Activated T-cell treated with anti-CD3 and anti-CD28 coated beads, Interleukin-2, amount 50 U/mL, for 4 hours (primary cell): ENCODE measurements around the gene TK1. TPM values are rescaled to one million over a fixed set of nuclear protein-coding genes. Genes with fewer than 3 reads are reported as not detected.

Source experiments
- ATAC-seq, 2 donors: fragments of 200-7000 bp; cut with Tn5 transposase; one replicate each; pipeline ENCODE4 v1.10.0; 2021
- DNase-seq: peaks from one replicate; pipeline ENCODE4 v3.0.0-alpha.2; 2020
- H3K27me3 Mint-ChIP-seq: one replicate; pipeline ENCODE4 v1.8.0; 2021; ENCODE audit warnings: low read depth, mixed read lengths
- H3K36me3 Mint-ChIP-seq: one replicate; pipeline ENCODE4 v1.8.0; 2022; ENCODE audit warnings: mixed read lengths; ENCODE audit not compliant: insufficient read depth
- H3K4me1 Mint-ChIP-seq: one replicate; pipeline ENCODE4 v1.8.0; 2021; ENCODE audit warnings: low read depth, mixed read lengths
- H3K4me3 Mint-ChIP-seq: one replicate; pipeline ENCODE4 v1.8.0; 2021; ENCODE audit warnings: mild to moderate bottlenecking, moderate library complexity, mixed read lengths
- H3K9me3 Mint-ChIP-seq: one replicate; pipeline ENCODE4 v1.8.0; 2021; ENCODE audit warnings: mixed read lengths
- total RNA-seq, 3 donors: library from RNA; stranded (reverse); gene quantifications; one replicate each; pipeline ENCODE4 v1.2.1, GENCODE V29; 2021

The TK1 gene
- total RNA-seq, 3 donors from 2014 or later, result 23.0 to 30.3 (median 26.8) TPM

GRCh38 chr17:78131172-78132083 is 55.4 kb downstream of the TK1 start:
- peaks cover 75% of the 10 kb centered on the region for H3K4me1 Mint-ChIP-seq
- no peaks in the 10 kb centered on the region for H3K27me3 Mint-ChIP-seq
- ATAC-seq (peak; percentile 19 to 27), DNase-seq (peak; percentile 60)
- H3K4me3 Mint-ChIP-seq, result peak overlapping the region; percentile 90
- H3K9me3 Mint-ChIP-seq, result no peaks in the 10 kb centered on the region
- peaks cover 16% of the 10 kb centered on the region for H3K36me3 Mint-ChIP-seq

- H3K27me3 Mint-ChIP-seq, result no peaks in the 10 kb centered on the region
- H3K9me3 Mint-ChIP-seq, result no peaks in the 10 kb centered on the region
- DNase-seq, result peak; percentile 44
- peak; percentile 21 to 22 for ATAC-seq
- H3K4me3 Mint-ChIP-seq, result peak within 1 kb of the TSS; percentile 90
- H3K36me3 Mint-ChIP-seq, result peaks cover 14% of the 10 kb centered on the region
- peaks cover 73% of the 10 kb centered on the region for H3K4me1 Mint-ChIP-seq
Observed at GRCh38 chr17:78130437-78131101, 56.3 kb downstream of the TK1 start, which contains the start of gene TMC8. Gene TMC8, plus strand, starts transcription at chr17:78130771. Its CDS starts 818 bp downstream, at chr17:78131589.

- ATAC-seq (no peak), DNase-seq (no peak)
- Mint-ChIP-seq H3K27me3 (no peaks in the 10 kb centered on the region), H3K4me1 (peaks cover 73% of the 10 kb centered on the region), H3K4me3 (peak overlapping the region; percentile 90), H3K9me3 (no peaks in the 10 kb centered on the region), H3K36me3 (peaks cover 10% of the 10 kb centered on the region)
Observed at GRCh38 chr17:78130090-78130436, 56.8 kb downstream of the TK1 start.

GRCh38 chr17:78129351-78130089 is 57.3 kb downstream of the TK1 start:
- ATAC-seq, result no peak
- no peak for DNase-seq
- Mint-ChIP-seq H3K4me1 (peaks cover 73% of the 10 kb centered on the region), H3K27me3 (no peaks in the 10 kb centered on the region), H3K4me3 (peak overlapping the region; percentile 90), H3K36me3 (peaks cover 10% of the 10 kb centered on the region), H3K9me3 (no peaks in the 10 kb centered on the region)

GRCh38 chr17:78128551-78129350 is 58.1 kb downstream of the TK1 start, which contains the start of gene TMC6:
Gene TMC6, minus strand, starts transcription at chr17:78128755. Its CDS starts 1,923 bp downstream, at chr17:78126832.
- peak; percentile 11 to 19 for ATAC-seq
- H3K36me3 Mint-ChIP-seq, result peaks cover 4% of the 10 kb centered on the region
- H3K9me3 Mint-ChIP-seq, result no peaks in the 10 kb centered on the region
- H3K4me3 Mint-ChIP-seq, result peak within 1 kb of the TSS; percentile 90
- peaks cover 73% of the 10 kb centered on the region for H3K4me1 Mint-ChIP-seq
- H3K27me3 Mint-ChIP-seq, result no peaks in the 10 kb centered on the region
- peak; percentile 58 for DNase-seq

GRCh38 chr17:78127888-78128550 is 58.8 kb downstream of the TK1 start:
- H3K27me3 Mint-ChIP-seq, result no peaks in the 10 kb centered on the region
- H3K4me1 Mint-ChIP-seq, result peaks cover 73% of the 10 kb centered on the region
- peak overlapping the region; percentile 87 for H3K4me3 Mint-ChIP-seq
- DNase-seq (no peak), ATAC-seq (no peak)
- peaks cover 6% of the 10 kb centered on the region for H3K36me3 Mint-ChIP-seq
- no peaks in the 10 kb centered on the region for H3K9me3 Mint-ChIP-seq

- no peaks in the 10 kb centered on the region for H3K9me3 Mint-ChIP-seq
- ATAC-seq (peak; percentile 9), DNase-seq (peak; percentile 47)
- H3K36me3 Mint-ChIP-seq, result peaks cover 12% of the 10 kb centered on the region
- H3K4me1 Mint-ChIP-seq, result peaks cover 74% of the 10 kb centered on the region
- peak overlapping the region; percentile 87 for H3K4me3 Mint-ChIP-seq
- H3K27me3 Mint-ChIP-seq, result no peaks in the 10 kb centered on the region
Observed at GRCh38 chr17:78127239-78127887, 59.5 kb downstream of the TK1 start.

- Mint-ChIP-seq H3K9me3 (no peaks in the 10 kb centered on the region), H3K4me1 (peaks cover 78% of the 10 kb centered on the region), H3K27me3 (no peaks in the 10 kb centered on the region), H3K36me3 (peaks cover 15% of the 10 kb centered on the region), H3K4me3 (peak overlapping the region; percentile 87)
- DNase-seq, result no peak
- no peak for ATAC-seq
Observed at GRCh38 chr17:78126895-78127238, 60.0 kb downstream of the TK1 start.

- Mint-ChIP-seq H3K4me3 (peak overlapping the region; percentile 87), H3K9me3 (no peaks in the 10 kb centered on the region), H3K36me3 (peaks cover 15% of the 10 kb centered on the region), H3K27me3 (no peaks in the 10 kb centered on the region), H3K4me1 (peaks cover 84% of the 10 kb centered on the region)
- ATAC-seq, result no peak
- no peak for DNase-seq
Observed at GRCh38 chr17:78125976-78126894, 60.6 kb downstream of the TK1 start.

- ATAC-seq (no peak), DNase-seq (no peak)
- peaks cover 83% of the 10 kb centered on the region for H3K4me1 Mint-ChIP-seq
- H3K27me3 Mint-ChIP-seq, result no peaks in the 10 kb centered on the region
- peak overlapping the region; percentile 70 for H3K4me3 Mint-ChIP-seq
- H3K36me3 Mint-ChIP-seq, result peaks cover 15% of the 10 kb centered on the region
- H3K9me3 Mint-ChIP-seq, result no peaks in the 10 kb centered on the region
Observed at GRCh38 chr17:78125138-78125913, 61.5 kb downstream of the TK1 start.

- Mint-ChIP-seq H3K36me3 (peaks cover 15% of the 10 kb centered on the region), H3K27me3 (no peaks in the 10 kb centered on the region), H3K4me3 (peak overlapping the region; percentile 70), H3K4me1 (peaks cover 80% of the 10 kb centered on the region), H3K9me3 (no peaks in the 10 kb centered on the region)
- ATAC-seq (no peak), DNase-seq (no peak)
Observed at GRCh38 chr17:78124836-78125137, 62.1 kb downstream of the TK1 start.
